A549 (cell line): ENCODE data around the gene STK4. TPM values are rescaled to one million over a fixed set of nuclear protein-coding genes. Genes with fewer than 3 reads are reported as not detected.

Experiments used
- ATAC-seq, 2 experiments: fragments of 200-7000 bp in 1 of 2; fragments of >200 bp in 1 of 2; cut with Nextera tagmentation in 1 of 2; cut with Tn5 transposase in 1 of 2; 3 replicates each; pipeline versions ENCODE4 v1.8.0 to v1.9.1; 2018 to 2020; ENCODE audit warnings: mild to moderate bottlenecking in 1 of 2, moderate library complexity in 1 of 2
- CTCF ChIA-PET: fragments of 300-600 bp; sonication (Branson Sonifier 250); formaldehyde crosslinking; extraction: SDS; loops from one replicate; lab custom pipeline; 2021; ENCODE audit warnings: antibody characterized with exemption, inconsistent platforms; lab: Yijun Ruan, JAX
- POLR2A ChIA-PET: fragments of 350-600 bp; formaldehyde crosslinking; extraction: SDS; loops from one replicate; lab custom pipeline; 2021; ENCODE audit warnings: antibody characterized with exemption, inconsistent platforms; lab: Yijun Ruan, JAX
- DNase-seq, 2 experiments: peaks; one replicate each; pipeline versions ENCODE4 v3.0.0 to v3.0.0-alpha.2; 2011 to 2016; ENCODE audit warnings: low read depth in 1 of 2, low spot score in 1 of 2
- FAIRE-seq: peaks from 2 replicates; lab custom pipeline; 2011; peaks lifted over from hg19 to GRCh38; lab: Jason Lieb, UNC
- H3K27ac ChIP-seq, 2 experiments: fragments of >200 bp; sonication (Bioruptor Twin); formaldehyde crosslinking; 3 replicates each; pipeline ENCODE4 v1.5.1; 2016 to 2017
- H3K4me1 ChIP-seq: fragments of >200 bp; sonication (Bioruptor Twin); formaldehyde crosslinking; 3 replicates; pipeline ENCODE4 v1.6.1; 2016
- H3K4me2 ChIP-seq: fragments of >200 bp; sonication (Bioruptor Twin); formaldehyde crosslinking; 3 replicates; pipeline ENCODE4 v1.6.1; 2016
- H3K4me3 ChIP-seq: fragments of >200 bp; sonication (Bioruptor Twin); formaldehyde crosslinking; 3 replicates; pipeline ENCODE4 v1.5.1; 2016
- H3K9me3 ChIP-seq: fragments of >200 bp; sonication (Bioruptor Twin); formaldehyde crosslinking; 3 replicates; pipeline ENCODE4 v1.6.1; 2016
- BHLHE40 ChIP-seq: IDR thresholded peaks from 2 replicates; pipeline ENCODE4 v1.6.1; 2012; ENCODE audit warnings: low read depth, low read length, inconsistent platforms
- HEYL ChIP-seq: fragments of 250-450 bp; sonication (Bioruptor Pico); IDR thresholded peaks from 2 replicates; pipeline ENCODE4 v1.8.0; 2021; ENCODE audit warnings: mild to moderate bottlenecking, moderate library complexity
- HOXB13 ChIP-seq: fragments of 250-450 bp; sonication (Bioruptor Pico); IDR thresholded peaks from 2 replicates; pipeline ENCODE4 v1.5.0; 2020; ENCODE audit warnings: low read depth, mild to moderate bottlenecking, moderate library complexity
- HOXB5 ChIP-seq: fragments of 250-450 bp; sonication (Bioruptor Pico); IDR thresholded peaks from 2 replicates; pipeline ENCODE4 v1.5.0; 2020; ENCODE audit warnings: mild to moderate bottlenecking, moderate library complexity
- KDM5A ChIP-seq: fragments of 200-600 bp; sonication (generic); IDR thresholded peaks from 2 replicates; pipeline ENCODE4 v1.6.1; 2016; ENCODE audit warnings: antibody characterized with exemption, mild to moderate bottlenecking
- MAFK ChIP-seq: fragments of 450-650 bp; IDR thresholded peaks from 2 replicates; pipeline ENCODE4 v1.6.1; 2014; ENCODE audit not compliant: partially characterized antibody
- MAZ ChIP-seq: fragments of 150-350 bp; IDR thresholded peaks from 2 replicates; pipeline ENCODE4 v1.6.1; 2014; ENCODE audit warnings: antibody characterized with exemption, low read depth, low read length, borderline replicate concordance
- NFE2L2 ChIP-seq: fragments of 150-350 bp; conservative IDR thresholded peaks from 2 replicates; pipeline ENCODE4 v1.6.1; 2014; ENCODE audit warnings: low read length
- NPAS2 ChIP-seq: fragments of 250-450 bp; sonication (Bioruptor Pico); IDR thresholded peaks from 2 replicates; pipeline ENCODE4 v1.8.0; 2022; ENCODE audit warnings: mild to moderate bottlenecking, moderate library complexity, borderline replicate concordance
- NR3C1 ChIP-seq: fragments of >200 bp; sonication (Bioruptor Twin); formaldehyde crosslinking; IDR thresholded peaks from 3 replicates; pipeline ENCODE4 v1.6.1; 2017
- POLR2A ChIP-seq: IDR thresholded peaks from 2 replicates; pipeline ENCODE4 v1.6.1; 2012; ENCODE audit warnings: mild to moderate bottlenecking, low read length
- RAD21 ChIP-seq, 2 experiments: fragments of >200 bp in 1 of 2; sonication (Bioruptor Twin) in 1 of 2; formaldehyde crosslinking in 1 of 2; IDR thresholded peaks in 1 of 2; conservative IDR thresholded peaks in 1 of 2; 2 replicates in 1 of 2; 3 replicates in 1 of 2; pipeline ENCODE4 v1.6.1; 2012 to 2018; ENCODE audit warnings: inconsistent platforms in 1 of 2
- RFX5 ChIP-seq: fragments of 450-650 bp; IDR thresholded peaks from 2 replicates; pipeline ENCODE4 v1.7.1; 2014; ENCODE audit warnings: antibody characterized with exemption, mild to moderate bottlenecking, moderate library complexity
- RNF2 ChIP-seq: fragments of 200-600 bp; sonication (generic); IDR thresholded peaks from 2 replicates; pipeline ENCODE4 v1.6.1; 2016; ENCODE audit warnings: low read depth, mild to moderate bottlenecking, antibody characterized with exemption, moderate library complexity, borderline replicate concordance
- SMC3 ChIP-seq: fragments of >200 bp; sonication (Bioruptor Twin); formaldehyde crosslinking; IDR thresholded peaks from 3 replicates; pipeline ENCODE4 v1.6.1; 2018; ENCODE audit warnings: inconsistent platforms
- ZC3H11A ChIP-seq: fragments of 450-650 bp; IDR thresholded peaks from 2 replicates; pipeline ENCODE4 v1.6.1; 2014; ENCODE audit warnings: antibody characterized with exemption, mild to moderate bottlenecking
- ZNF302 ChIP-seq: fragments of 250-450 bp; sonication (Bioruptor Pico); IDR thresholded peaks from 2 replicates; pipeline ENCODE4 v1.9.0; 2021; ENCODE audit warnings: inconsistent platforms, mild to moderate bottlenecking, moderate library complexity
- WGBS: methylation state at CpG from one replicate; pipeline ENCODE4 v1.1.6; 2017; ENCODE audit errors: missing lambda C conversion rate; 5-methylcytosine and 5-hydroxymethylcytosine counted together
- polyA plus RNA-seq, 4 experiments: library from polyadenylated mRNA; depleted of rRNA in 3 of 4; stranded (reverse); fragments of >200 nt; fragmentation: RNase III in 1 of 4; extraction: RNeasy Plus Mini Kit Qiagen cat#74134 plus additional on column Dnase treatment in 1 of 4; gene quantifications; 2 replicates in 3 of 4; 3 replicates in 1 of 4; pipeline ENCODE4 v1.2.3, GENCODE V29; 2011 to 2017
- TF ChIP-seq, protein P1 (sequence below): fragments of 250-450 bp; sonication (Bioruptor Pico); IDR thresholded peaks from 2 replicates; pipeline ENCODE4 v1.5.0; 2021; ENCODE audit warnings: mild to moderate bottlenecking, moderate library complexity, borderline replicate concordance
- TF ChIP-seq, protein P2 (sequence below): IDR thresholded peaks from 2 replicates; pipeline ENCODE4 v1.6.1; 2012
- TF ChIP-seq, protein P3 (sequence below): fragments of 200-600 bp; sonication (generic); IDR thresholded peaks from 2 replicates; pipeline ENCODE4 v1.6.1; 2016; ENCODE audit warnings: antibody characterized with exemption, mild to moderate bottlenecking, moderate library complexity
- TF ChIP-seq, protein P4 (sequence below): fragments of 150-350 bp; IDR thresholded peaks from 2 replicates; pipeline ENCODE4 v1.6.1; 2014; ENCODE audit warnings: low read depth, mild to moderate bottlenecking, low read length

The STK4 gene
- polyA plus RNA-seq, 2 of the 4 experiments (the other 2 are of a cell fraction), result 14.5 to 34.5 TPM

DNA sequence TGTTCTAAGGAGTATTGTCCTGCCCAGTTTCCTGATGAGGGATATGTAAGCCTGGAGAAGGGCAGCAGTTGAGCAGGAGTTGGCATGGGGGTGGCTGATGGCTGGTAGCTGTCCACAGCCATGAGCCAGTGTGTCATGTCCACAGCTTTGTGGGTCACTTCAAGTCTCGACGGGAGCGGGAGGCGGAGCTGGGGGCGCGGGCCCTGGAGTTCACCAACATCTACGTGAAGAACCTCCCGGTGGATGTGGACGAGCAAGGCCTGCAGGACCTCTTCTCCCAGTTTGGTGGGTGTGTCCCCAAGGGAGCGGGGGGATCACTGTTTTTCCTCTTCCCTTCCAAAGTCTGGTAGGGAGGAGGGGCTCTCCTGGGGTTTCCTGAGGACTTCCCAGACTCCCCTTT, 47.6 kb upstream of the STK4 start:
- CTCF ChIA-PET, result interaction anchor here (1.1 kb wide), 1 partner anchor 29 kb away, joined by 4 read pairs; no protein-coding TSS in a partner anchor
- Histone ChIP-seq H3K9me3 (no peaks in the 10 kb centered on the region), H3K4me2 (no peak overlapping the region), H3K4me3 (no peak overlapping the region), H3K4me1 (no peaks in the 10 kb centered on the region), H3K27ac (no peak overlapping the region)
- ATAC-seq, result no peak
- no peak for DNase-seq
- POLR2A ChIA-PET, result no interaction called here
- FAIRE-seq, result no peak
- WGBS, result 92% methylated on average over 10 of the region's 10 CpGs
- TF ChIP-seq HOXB5 (CRISPR knock-in tag) (no peak), RAD21 (conservative IDR thresholded peaks at IDR 0.05 in 1 of 2, IDR thresholded peaks at IDR 0.05 in 1 of 2) (no peak), RNF2 (no peak), HOXB13 (CRISPR knock-in tag) (no peak), KDM5A (no peak), NPAS2 (CRISPR knock-in tag) (no peak), RFX5 (no peak), BHLHE40 (no peak), ZC3H11A (no peak), NR3C1 (no peak), MAFK (no peak), POLR2A (no peak), MAZ (no peak), NFE2L2 (no peak), SMC3 (no peak), HEYL (CRISPR knock-in tag) (no peak)
- TF ChIP-seq, protein P1, sequence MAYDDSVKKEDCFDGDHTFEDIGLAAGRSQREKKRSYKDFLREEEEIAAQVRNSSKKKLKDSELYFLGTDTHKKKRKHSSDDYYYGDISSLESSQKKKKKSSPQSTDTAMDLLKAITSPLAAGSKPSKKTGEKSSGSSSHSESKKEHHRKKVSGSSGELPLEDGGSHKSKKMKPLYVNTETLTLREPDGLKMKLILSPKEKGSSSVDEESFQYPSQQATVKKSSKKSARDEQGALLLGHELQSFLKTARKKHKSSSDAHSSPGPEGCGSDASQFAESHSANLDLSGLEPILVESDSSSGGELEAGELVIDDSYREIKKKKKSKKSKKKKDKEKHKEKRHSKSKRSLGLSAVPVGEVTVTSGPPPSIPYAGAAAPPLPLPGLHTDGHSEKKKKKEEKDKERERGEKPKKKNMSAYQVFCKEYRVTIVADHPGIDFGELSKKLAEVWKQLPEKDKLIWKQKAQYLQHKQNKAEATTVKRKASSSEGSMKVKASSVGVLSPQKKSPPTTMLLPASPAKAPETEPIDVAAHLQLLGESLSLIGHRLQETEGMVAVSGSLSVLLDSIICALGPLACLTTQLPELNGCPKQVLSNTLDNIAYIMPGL (CRISPR knock-in tag), result no peak
- TF ChIP-seq, protein P2, sequence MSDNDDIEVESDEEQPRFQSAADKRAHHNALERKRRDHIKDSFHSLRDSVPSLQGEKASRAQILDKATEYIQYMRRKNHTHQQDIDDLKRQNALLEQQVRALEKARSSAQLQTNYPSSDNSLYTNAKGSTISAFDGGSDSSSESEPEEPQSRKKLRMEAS, result no peak
- TF ChIP-seq, protein P3, sequence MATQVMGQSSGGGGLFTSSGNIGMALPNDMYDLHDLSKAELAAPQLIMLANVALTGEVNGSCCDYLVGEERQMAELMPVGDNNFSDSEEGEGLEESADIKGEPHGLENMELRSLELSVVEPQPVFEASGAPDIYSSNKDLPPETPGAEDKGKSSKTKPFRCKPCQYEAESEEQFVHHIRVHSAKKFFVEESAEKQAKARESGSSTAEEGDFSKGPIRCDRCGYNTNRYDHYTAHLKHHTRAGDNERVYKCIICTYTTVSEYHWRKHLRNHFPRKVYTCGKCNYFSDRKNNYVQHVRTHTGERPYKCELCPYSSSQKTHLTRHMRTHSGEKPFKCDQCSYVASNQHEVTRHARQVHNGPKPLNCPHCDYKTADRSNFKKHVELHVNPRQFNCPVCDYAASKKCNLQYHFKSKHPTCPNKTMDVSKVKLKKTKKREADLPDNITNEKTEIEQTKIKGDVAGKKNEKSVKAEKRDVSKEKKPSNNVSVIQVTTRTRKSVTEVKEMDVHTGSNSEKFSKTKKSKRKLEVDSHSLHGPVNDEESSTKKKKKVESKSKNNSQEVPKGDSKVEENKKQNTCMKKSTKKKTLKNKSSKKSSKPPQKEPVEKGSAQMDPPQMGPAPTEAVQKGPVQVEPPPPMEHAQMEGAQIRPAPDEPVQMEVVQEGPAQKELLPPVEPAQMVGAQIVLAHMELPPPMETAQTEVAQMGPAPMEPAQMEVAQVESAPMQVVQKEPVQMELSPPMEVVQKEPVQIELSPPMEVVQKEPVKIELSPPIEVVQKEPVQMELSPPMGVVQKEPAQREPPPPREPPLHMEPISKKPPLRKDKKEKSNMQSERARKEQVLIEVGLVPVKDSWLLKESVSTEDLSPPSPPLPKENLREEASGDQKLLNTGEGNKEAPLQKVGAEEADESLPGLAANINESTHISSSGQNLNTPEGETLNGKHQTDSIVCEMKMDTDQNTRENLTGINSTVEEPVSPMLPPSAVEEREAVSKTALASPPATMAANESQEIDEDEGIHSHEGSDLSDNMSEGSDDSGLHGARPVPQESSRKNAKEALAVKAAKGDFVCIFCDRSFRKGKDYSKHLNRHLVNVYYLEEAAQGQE, result no peak
- TF ChIP-seq, protein P4, sequence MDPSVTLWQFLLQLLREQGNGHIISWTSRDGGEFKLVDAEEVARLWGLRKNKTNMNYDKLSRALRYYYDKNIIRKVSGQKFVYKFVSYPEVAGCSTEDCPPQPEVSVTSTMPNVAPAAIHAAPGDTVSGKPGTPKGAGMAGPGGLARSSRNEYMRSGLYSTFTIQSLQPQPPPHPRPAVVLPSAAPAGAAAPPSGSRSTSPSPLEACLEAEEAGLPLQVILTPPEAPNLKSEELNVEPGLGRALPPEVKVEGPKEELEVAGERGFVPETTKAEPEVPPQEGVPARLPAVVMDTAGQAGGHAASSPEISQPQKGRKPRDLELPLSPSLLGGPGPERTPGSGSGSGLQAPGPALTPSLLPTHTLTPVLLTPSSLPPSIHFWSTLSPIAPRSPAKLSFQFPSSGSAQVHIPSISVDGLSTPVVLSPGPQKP, result no peak

DNA sequence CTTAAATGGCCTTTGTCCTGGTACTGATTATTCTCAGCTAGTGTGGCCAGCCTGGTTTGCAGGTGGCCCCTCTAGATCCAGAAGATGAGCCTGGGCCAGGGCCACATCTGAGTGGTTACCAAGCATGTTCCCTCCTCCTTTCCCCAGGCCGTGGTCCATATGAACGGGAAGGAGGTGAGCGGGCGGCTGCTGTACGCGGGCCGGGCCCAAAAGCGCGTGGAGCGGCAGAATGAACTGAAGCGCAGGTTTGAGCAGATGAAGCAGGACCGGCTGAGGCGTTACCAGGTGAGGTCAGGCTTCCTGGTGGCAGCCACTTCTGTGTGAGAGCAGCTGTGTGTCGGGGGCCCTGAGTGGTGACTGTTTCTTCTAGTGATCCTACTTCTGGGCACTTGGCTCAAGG, 44.9 kb upstream of the STK4 start:
- ATAC-seq (no peak), FAIRE-seq (no peak), DNase-seq (no peak)
- no peak overlapping the region for H3K27ac ChIP-seq
- no peaks in the 10 kb centered on the region for H3K4me1 ChIP-seq
- CTCF ChIA-PET, result no interaction called here
- H3K9me3 ChIP-seq, result no peaks in the 10 kb centered on the region
- no peak overlapping the region for H3K4me3 ChIP-seq
- TF ChIP-seq MAFK (no peak), ZNF302 (CRISPR knock-in tag) (no peak)
- H3K4me2 ChIP-seq, result no peak overlapping the region
- 94% methylated on average over 14 of the region's 14 CpGs for WGBS
- POLR2A ChIA-PET, result no interaction called here
